AG04449 (cell line): ENCODE measurements around the gene TMEM258.

Experiments used
- CTCF ChIA-PET: fragments of 350-600 bp; formaldehyde crosslinking; extraction: SDS; loops from one replicate; lab custom pipeline; 2021; ENCODE audit warnings: antibody characterized with exemption; lab: Yijun Ruan, JAX
- POLR2A ChIA-PET: fragments of 400-600, 350-600 bp; formaldehyde crosslinking; extraction: SDS; loops from one replicate; lab custom pipeline; 2020; ENCODE audit warnings: antibody characterized with exemption, inconsistent platforms; lab: Yijun Ruan, JAX
- DNase-seq: peaks from one replicate; pipeline ENCODE4 v3.0.0-alpha.2; 2010; ENCODE audit warnings: low read depth, low spot score
- H3K4me3 ChIP-seq: 2 replicates; pipeline ENCODE4 v1.5.1; 2011; ENCODE audit warnings: low read depth, mild to moderate bottlenecking, control low read depth, low read length
- CTCF ChIP-seq: IDR thresholded peaks from one replicate; pipeline ENCODE4 v1.5.1; 2011; ENCODE audit warnings: mild to moderate bottlenecking, moderate library complexity, low read length, control low read depth, inconsistent platforms; ENCODE audit not compliant: insufficient read depth; ENCODE audit errors: missing control alignments

Gene TMEM258

GRCh38 chr11:61828379-61828628 is 35.9 kb upstream of the TMEM258 start:
- ChIA-PET CTCF (interaction anchor here (0.7 to 6.0 kb wide), 13 partner anchors 8 to 280 kb away, joined by 3 to 58 read pairs (median 5); partner anchors contain the start of gene FADS1), POLR2A (interaction anchor here (0.7 to 2.1 kb wide), 6 partner anchors 10 to 711 kb away, joined by 3 to 14 read pairs (median 3); partner anchors contain the start of gene BEST1)
- no peak for DNase-seq
- peak overlapping the region; percentile 84 for H3K4me3 ChIP-seq
- TF ChIP-seq CTCF = no peak

GRCh38 chr11:61827571-61828378 is 35.4 kb upstream of the TMEM258 start, which contains the start of gene FADS2:
Gene FADS2 (plus strand): TSS chr11:61828300. CDS start chr11:61828391, 91 bp downstream.
- DNase-seq = peak; percentile 62
- POLR2A ChIA-PET = interaction anchor here (0.6 to 2.1 kb wide), 8 partner anchors 9 to 712 kb away, joined by 3 to 14 read pairs (median 3); partner anchors contain the start of gene BEST1
- peak; percentile 23 for TF ChIP-seq CTCF
- H3K4me3 ChIP-seq = peak within 1 kb of the TSS; percentile 84
- CTCF ChIA-PET = interaction anchor here (0.7 to 6.0 kb wide), 9 partner anchors 10 to 280 kb away, joined by 3 to 58 read pairs (median 7); partner anchors contain the start of gene FADS1

- POLR2A ChIA-PET = no interaction called here
- CTCF ChIA-PET = interaction anchor here (1.9 to 6.0 kb wide), 2 partner anchors 10 to 30 kb away, joined by 8 to 53 read pairs; partner anchors contain the start of gene FADS1
- H3K4me3 ChIP-seq = peak overlapping the region; percentile 84
- no peak for DNase-seq
- no peak for TF ChIP-seq CTCF
Measured at GRCh38 chr11:61826930-61827570, 34.7 kb upstream of the TMEM258 start.

GRCh38 chr11:61820174-61820573 is 27.8 kb upstream of the TMEM258 start:
- CTCF ChIA-PET = interaction anchor here (1.0 to 2.3 kb wide), 5 partner anchors 9 to 288 kb away, joined by 3 to 10 read pairs (median 6); no protein-coding TSS in a partner anchor
- H3K4me3 ChIP-seq = no peak overlapping the region
- TF ChIP-seq CTCF = no peak
- POLR2A ChIA-PET = no interaction called here
- no peak for DNase-seq

- TF ChIP-seq CTCF = no peak
- ChIA-PET POLR2A (interaction anchor here (1.6 kb wide), 1 partner anchor 10 kb away, joined by 7 read pairs; the partner anchor contains the start of gene FADS2), CTCF (interaction anchor here (0.7 to 7.3 kb wide), 17 partner anchors 9 to 306 kb away, joined by 3 to 91 read pairs (median 4); partner anchors contain the start of genes FADS2 and INCENP)
- H3K4me3 ChIP-seq = peak overlapping the region; percentile 82
- DNase-seq = no peak
Measured at GRCh38 chr11:61817471-61818202, 25.2 kb upstream of the TMEM258 start.
